Measurements from ENCODE around the gene ABCF3. TPM values are rescaled to one million over a fixed set of nuclear protein-coding genes. Genes with fewer than 3 reads are reported as not detected.

ABCF3 gene
- total and polyA plus RNA-seq, 3 experiments from 2014 or later = 54.5 to 70.9 (median 70.8) TPM

- ChIA-PET POLR2A (interaction anchor here (0.7 kb wide), 1 partner anchor 33 kb away, joined by 4 read pairs; no protein-coding TSS in a partner anchor), CTCF (interaction anchor here (4.4 kb wide), 1 partner anchor 16 kb away, joined by 15 read pairs; no protein-coding TSS in a partner anchor)
- Mint-ChIP-seq H3K36me3 (no peaks in the 10 kb centered on the region), H3K27me3 (peaks cover 4 to 15% of the 10 kb centered on the region in 2 donors), H3K27ac (no peak overlapping the region), H3K4me1 (no peaks in the 10 kb centered on the region), H3K9me3 (no peaks in the 10 kb centered on the region), H3K4me3 (no peak overlapping the region)
- no peaks in the 10 kb centered on the region for H3K4me1 ChIP-seq (ENCODE audit: insufficient read depth, low read length)
- no peak overlapping the region for H3K4me3 ChIP-seq (ENCODE audit: low read length)
- no peaks in the 10 kb centered on the region for H3K9me3 ChIP-seq (ENCODE audit: low read length)
- H3K27me3 ChIP-seq (ENCODE audit: insufficient read depth, low read length, poor library complexity, severe bottlenecking) = no peaks in the 10 kb centered on the region
- no peaks in the 10 kb centered on the region for H3K36me3 ChIP-seq (ENCODE audit: insufficient read depth, low read length)
- no peak overlapping the region for H3K27ac ChIP-seq (ENCODE audit: low read depth, low read length)
- no peak for DNase-seq
These were observed 25.7 kb downstream of the ABCF3 start for GRCh38 chr3:184211718-184212117.

GRCh38 chr3:184218814-184219213 lies 32.8 kb downstream of the ABCF3 start:
- POLR2A ChIA-PET = no interaction called here
- Histone ChIP-seq H3K27me3 (ENCODE audit: insufficient read depth, low read length, poor library complexity, severe bottlenecking) (peaks cover 3% of the 10 kb centered on the region), H3K36me3 (ENCODE audit: insufficient read depth, low read length) (no peaks in the 10 kb centered on the region), H3K9me3 (ENCODE audit: low read length) (no peaks in the 10 kb centered on the region), H3K27ac (ENCODE audit: low read depth, low read length) (no peak overlapping the region), H3K4me3 (ENCODE audit: low read length) (no peak overlapping the region), H3K4me1 (ENCODE audit: insufficient read depth, low read length) (no peaks in the 10 kb centered on the region)
- H3K9me3 Mint-ChIP-seq = no peaks in the 10 kb centered on the region
- no peaks in the 10 kb centered on the region for H3K36me3 Mint-ChIP-seq
- peaks cover 13 to 23% of the 10 kb centered on the region in 2 donors for H3K27me3 Mint-ChIP-seq
- no peak for DNase-seq
- H3K4me1 Mint-ChIP-seq = no peaks in the 10 kb centered on the region
- CTCF ChIA-PET = no interaction called here
- no peak overlapping the region for H3K27ac Mint-ChIP-seq
- H3K4me3 Mint-ChIP-seq = no peak overlapping the region

DNA sequence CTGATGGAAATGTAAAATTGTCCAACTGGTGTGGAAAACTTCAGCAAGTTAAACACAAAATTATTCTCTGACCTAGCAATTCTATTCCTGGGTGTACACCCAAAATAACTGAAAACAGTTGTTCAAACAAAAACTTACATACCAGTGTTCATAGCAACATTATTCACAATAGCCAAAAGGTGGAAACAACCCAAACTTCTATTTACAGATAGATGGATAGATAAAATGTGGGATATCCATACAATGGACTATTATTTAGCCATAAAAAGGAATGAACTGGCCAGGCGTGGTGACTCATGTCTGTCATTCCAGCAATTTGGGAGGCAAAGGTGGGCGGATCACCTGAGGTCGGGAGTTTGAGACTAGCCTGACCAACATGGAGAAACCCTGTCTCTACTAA lies 36.5 kb downstream of the ABCF3 start:
- Histone ChIP-seq H3K27ac (ENCODE audit: low read depth, low read length) (no peak overlapping the region), H3K4me1 (ENCODE audit: insufficient read depth, low read length) (no peaks in the 10 kb centered on the region), H3K27me3 (ENCODE audit: insufficient read depth, low read length, poor library complexity, severe bottlenecking) (peaks cover 4% of the 10 kb centered on the region), H3K36me3 (ENCODE audit: insufficient read depth, low read length) (no peaks in the 10 kb centered on the region), H3K4me3 (ENCODE audit: low read length) (no peak overlapping the region), H3K9me3 (ENCODE audit: low read length) (no peaks in the 10 kb centered on the region)
- POLR2A ChIA-PET = no interaction called here
- no peak for DNase-seq
- Mint-ChIP-seq H3K4me3 (no peak overlapping the region), H3K36me3 (no peaks in the 10 kb centered on the region), H3K9me3 (no peaks in the 10 kb centered on the region), H3K4me1 (peaks cover 0 to 2% (median 0%) of the 10 kb centered on the region in 3 donors), H3K27ac (no peak overlapping the region), H3K27me3 (peaks cover 17 to 39% of the 10 kb centered on the region in 2 donors)
- CTCF ChIA-PET = interaction anchor here (1.0 kb wide), 1 partner anchor 71 kb away, joined by 3 read pairs; no protein-coding TSS in a partner anchor

GRCh38 chr3:184223946-184224345 lies 37.9 kb downstream of the ABCF3 start:
- no peaks in the 10 kb centered on the region for H3K36me3 Mint-ChIP-seq
- no peak overlapping the region for H3K4me3 Mint-ChIP-seq
- H3K27ac ChIP-seq (ENCODE audit: low read depth, low read length) = no peak overlapping the region
- POLR2A ChIA-PET = no interaction called here
- DNase-seq = no peak
- no peaks in the 10 kb centered on the region for H3K4me1 ChIP-seq (ENCODE audit: insufficient read depth, low read length)
- CTCF ChIA-PET = no interaction called here
- H3K36me3 ChIP-seq (ENCODE audit: insufficient read depth, low read length) = no peaks in the 10 kb centered on the region
- no peaks in the 10 kb centered on the region for H3K9me3 ChIP-seq (ENCODE audit: low read length)
- peaks cover 16% of the 10 kb centered on the region for H3K27me3 ChIP-seq (ENCODE audit: insufficient read depth, low read length, poor library complexity, severe bottlenecking)
- peaks cover 0 to 6% (median 5%) of the 10 kb centered on the region in 3 donors for H3K4me1 Mint-ChIP-seq
- no peak overlapping the region for H3K4me3 ChIP-seq (ENCODE audit: low read length)
- no peaks in the 10 kb centered on the region for H3K9me3 Mint-ChIP-seq
- no peak overlapping the region for H3K27ac Mint-ChIP-seq
- peaks cover 14 to 48% of the 10 kb centered on the region in 2 donors for H3K27me3 Mint-ChIP-seq

GRCh38 chr3:184227481-184227935 lies 41.5 kb downstream of the ABCF3 start:
- Histone ChIP-seq H3K27ac (ENCODE audit: low read depth, low read length) (no peak overlapping the region), H3K36me3 (ENCODE audit: insufficient read depth, low read length) (no peaks in the 10 kb centered on the region), H3K4me3 (ENCODE audit: low read length) (no peak overlapping the region), H3K4me1 (ENCODE audit: insufficient read depth, low read length) (no peaks in the 10 kb centered on the region), H3K9me3 (ENCODE audit: low read length) (no peaks in the 10 kb centered on the region), H3K27me3 (ENCODE audit: insufficient read depth, low read length, poor library complexity, severe bottlenecking) (peaks cover 37% of the 10 kb centered on the region)
- Mint-ChIP-seq H3K4me1 (peaks cover 7 to 15% (median 15%) of the 10 kb centered on the region in 3 donors), H3K36me3 (no peaks in the 10 kb centered on the region), H3K9me3 (no peaks in the 10 kb centered on the region), H3K27ac (no peak overlapping the region), H3K4me3 (no peak overlapping the region), H3K27me3 (peaks cover 30 to 59% of the 10 kb centered on the region in 2 donors)
- POLR2A ChIA-PET = interaction anchor here (0.6 kb wide), 2 partner anchors 42 to 411 kb away, joined by 3 to 4 read pairs; partner anchors contain the start of gene ABCF3
- DNase-seq = peak; percentile 38 to 69 (median 48)
- CTCF ChIA-PET = interaction anchor here (0.8 to 4.4 kb wide), 31 partner anchors 11 to 287 kb away, joined by 3 to 36 read pairs (median 4); partner anchors contain the start of genes ABCC5, ABCF3, AP2M1 and CAMK2N2

- Histone ChIP-seq H3K36me3 (ENCODE audit: insufficient read depth, low read length) (no peaks in the 10 kb centered on the region), H3K4me3 (ENCODE audit: low read length) (no peak overlapping the region), H3K27ac (ENCODE audit: low read depth, low read length) (no peak overlapping the region), H3K9me3 (ENCODE audit: low read length) (no peaks in the 10 kb centered on the region), H3K27me3 (ENCODE audit: insufficient read depth, low read length, poor library complexity, severe bottlenecking) (peaks cover 42% of the 10 kb centered on the region), H3K4me1 (ENCODE audit: insufficient read depth, low read length) (no peaks in the 10 kb centered on the region)
- H3K4me1 Mint-ChIP-seq = peaks cover 7 to 15% (median 15%) of the 10 kb centered on the region in 3 donors
- ChIA-PET POLR2A (no interaction called here), CTCF (interaction anchor here (0.9 to 4.4 kb wide), 19 partner anchors 10 to 333 kb away, joined by 3 to 36 read pairs (median 8); partner anchors contain the start of genes ABCC5, AP2M1, CAMK2N2 and CLCN2)
- H3K36me3 Mint-ChIP-seq = no peaks in the 10 kb centered on the region
- no peaks in the 10 kb centered on the region for H3K9me3 Mint-ChIP-seq
- no peak for DNase-seq
- peak overlapping the region in 1 of 8 donors; percentile 17 for H3K27ac Mint-ChIP-seq
- H3K27me3 Mint-ChIP-seq = peaks cover 34 to 64% of the 10 kb centered on the region in 2 donors
- H3K4me3 Mint-ChIP-seq = peak overlapping the region in 6 of 7 donors; percentile 41 to 89 (median 76)
These were observed 42.6 kb downstream of the ABCF3 start for GRCh38 chr3:184228376-184229137.

DNA sequence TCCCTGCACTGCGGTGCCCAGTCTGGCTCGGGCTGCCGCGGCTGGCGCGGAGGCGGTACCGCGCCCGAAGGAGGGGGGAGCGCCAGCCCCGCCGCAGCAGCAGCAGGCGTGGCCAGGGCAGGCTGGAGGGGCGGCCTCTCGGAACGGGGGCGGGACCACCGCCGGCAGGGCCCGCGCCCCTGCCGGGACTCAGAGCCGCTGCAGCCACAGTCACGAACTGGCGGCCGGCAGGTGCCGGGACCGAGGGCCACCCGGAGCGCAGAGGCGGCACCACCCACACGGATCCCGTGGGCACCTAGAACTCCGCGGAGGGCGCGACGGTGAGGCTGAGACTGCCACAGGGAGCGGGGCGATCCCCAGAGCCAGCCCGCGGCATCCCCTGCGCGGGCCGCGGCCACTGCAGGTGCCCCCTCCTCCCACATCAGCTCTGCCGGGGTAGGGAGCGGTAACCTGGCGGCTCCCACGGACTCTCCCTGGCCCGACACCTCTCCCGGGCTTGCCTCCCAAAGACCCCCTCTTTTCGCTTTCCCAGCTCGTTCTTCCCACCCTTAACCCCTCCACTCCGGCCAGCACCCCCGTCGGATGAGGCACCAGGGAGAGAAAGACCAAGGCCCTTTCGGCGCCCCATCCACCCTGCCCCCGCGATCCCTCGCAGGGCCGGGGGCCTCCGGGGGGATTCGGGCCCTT lies 43.5 kb downstream of the ABCF3 start, which contains the start of gene VWA5B2:
TSS of gene VWA5B2 (plus strand) at position 192 of the 687 bp plus-strand sequence. CDS start 944 bp downstream, outside the sequence.
- CTCF ChIA-PET = interaction anchor here (0.6 to 3.9 kb wide), 5 partner anchors 14 to 334 kb away, joined by 3 to 21 read pairs (median 3); no protein-coding TSS in a partner anchor
- peak within 1 kb of the TSS in 2 of 8 donors; percentile 42 to 50 for H3K27ac Mint-ChIP-seq
- DNase-seq = peak; percentile 73 to 83 (median 75)
- Histone ChIP-seq H3K4me3 (ENCODE audit: low read length) (peak within 1 kb of the TSS; percentile 62), H3K27ac (ENCODE audit: low read depth, low read length) (no peak within 1 kb of the TSS), H3K9me3 (ENCODE audit: low read length) (no peaks in the 10 kb centered on the region), H3K27me3 (ENCODE audit: insufficient read depth, low read length, poor library complexity, severe bottlenecking) (peaks cover 42% of the 10 kb centered on the region), H3K36me3 (ENCODE audit: insufficient read depth, low read length) (no peaks in the 10 kb centered on the region), H3K4me1 (ENCODE audit: insufficient read depth, low read length) (no peaks in the 10 kb centered on the region)
- H3K27me3 Mint-ChIP-seq = peaks cover 36 to 61% of the 10 kb centered on the region in 2 donors
- peak within 1 kb of the TSS; percentile 30 to 89 (median 75) for H3K4me3 Mint-ChIP-seq
- POLR2A ChIA-PET = interaction anchor here (0.9 kb wide), 1 partner anchor 94 kb away, joined by 4 read pairs; the partner anchor contains the start of gene EIF2B5
- H3K4me1 Mint-ChIP-seq = peaks cover 7 to 15% (median 15%) of the 10 kb centered on the region in 3 donors
- H3K9me3 Mint-ChIP-seq = no peaks in the 10 kb centered on the region
- no peaks in the 10 kb centered on the region for H3K36me3 Mint-ChIP-seq
